Measurements from ENCODE around the gene SCN9A. TPM values are rescaled to one million over a fixed set of nuclear protein-coding genes. Genes with fewer than 3 reads are reported as not detected.

The SCN9A gene
- total RNA-seq, 1 donor from 2014 or later, result 11.2 TPM

DNA sequence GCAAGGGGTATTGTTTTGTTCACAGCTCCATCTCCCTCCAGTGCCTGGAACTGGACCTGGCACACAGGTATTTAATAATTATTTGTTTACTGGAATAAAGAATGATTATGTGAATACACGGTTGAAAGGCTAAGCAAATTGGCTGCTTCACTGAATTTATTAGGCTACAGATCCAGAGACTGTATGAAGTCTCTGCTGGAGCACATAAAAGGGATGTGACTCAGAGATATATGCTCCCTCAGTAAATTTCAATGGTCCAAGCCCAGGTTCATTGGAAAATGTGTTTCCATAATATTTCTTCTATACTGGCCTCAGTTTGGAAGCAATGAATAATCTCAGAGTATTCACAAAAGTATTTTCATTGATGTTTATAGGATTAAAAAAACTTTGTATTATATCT, 126.4 kb downstream of the SCN9A start:
- Mint-ChIP-seq H3K36me3 (ENCODE audit: unreplicated experiment) (no peaks in the 10 kb centered on the region), H3K27ac (ENCODE audit: unreplicated experiment) (no peak overlapping the region), H3K4me3 (ENCODE audit: unreplicated experiment) (no peak overlapping the region), H3K9me3 (ENCODE audit: unreplicated experiment) (peaks cover 1% of the 10 kb centered on the region), H3K27me3 (ENCODE audit: unreplicated experiment) (no peaks in the 10 kb centered on the region), H3K4me1 (ENCODE audit: low read depth, unreplicated experiment) (peaks cover 3% of the 10 kb centered on the region)
- DNase-seq, result no peak
- TF ChIP-seq, protein P1, sequence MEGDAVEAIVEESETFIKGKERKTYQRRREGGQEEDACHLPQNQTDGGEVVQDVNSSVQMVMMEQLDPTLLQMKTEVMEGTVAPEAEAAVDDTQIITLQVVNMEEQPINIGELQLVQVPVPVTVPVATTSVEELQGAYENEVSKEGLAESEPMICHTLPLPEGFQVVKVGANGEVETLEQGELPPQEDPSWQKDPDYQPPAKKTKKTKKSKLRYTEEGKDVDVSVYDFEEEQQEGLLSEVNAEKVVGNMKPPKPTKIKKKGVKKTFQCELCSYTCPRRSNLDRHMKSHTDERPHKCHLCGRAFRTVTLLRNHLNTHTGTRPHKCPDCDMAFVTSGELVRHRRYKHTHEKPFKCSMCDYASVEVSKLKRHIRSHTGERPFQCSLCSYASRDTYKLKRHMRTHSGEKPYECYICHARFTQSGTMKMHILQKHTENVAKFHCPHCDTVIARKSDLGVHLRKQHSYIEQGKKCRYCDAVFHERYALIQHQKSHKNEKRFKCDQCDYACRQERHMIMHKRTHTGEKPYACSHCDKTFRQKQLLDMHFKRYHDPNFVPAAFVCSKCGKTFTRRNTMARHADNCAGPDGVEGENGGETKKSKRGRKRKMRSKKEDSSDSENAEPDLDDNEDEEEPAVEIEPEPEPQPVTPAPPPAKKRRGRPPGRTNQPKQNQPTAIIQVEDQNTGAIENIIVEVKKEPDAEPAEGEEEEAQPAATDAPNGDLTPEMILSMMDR (IDR thresholded peaks at IDR 0.05; ENCODE audit: partially characterized antibody, unreplicated experiment), result no peak

DNA sequence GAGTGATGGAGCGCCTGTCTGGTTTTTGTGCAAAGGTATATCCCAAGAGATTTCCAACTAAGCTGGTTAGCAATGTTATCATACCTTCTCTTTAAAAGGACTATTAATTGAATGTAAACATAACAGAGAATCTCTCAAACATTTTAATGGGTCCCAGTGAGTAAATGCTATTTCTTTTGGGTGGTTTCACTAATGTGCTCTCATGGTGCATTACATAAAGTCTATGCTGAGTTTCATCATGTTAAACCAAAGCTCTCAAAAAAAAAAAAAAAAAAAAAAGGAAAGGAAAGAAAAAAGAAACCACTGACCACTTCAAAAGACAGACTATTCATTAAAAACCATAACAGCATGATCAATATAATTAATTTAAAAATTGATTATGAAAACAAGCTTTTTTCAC, 128.8 kb downstream of the SCN9A start:
- H3K36me3 Mint-ChIP-seq (ENCODE audit: unreplicated experiment), result no peaks in the 10 kb centered on the region
- TF ChIP-seq, protein P1 (IDR thresholded peaks at IDR 0.05; ENCODE audit: partially characterized antibody, unreplicated experiment), result no peak
- H3K27me3 Mint-ChIP-seq (ENCODE audit: unreplicated experiment), result no peaks in the 10 kb centered on the region
- peaks cover 3% of the 10 kb centered on the region for H3K4me1 Mint-ChIP-seq (ENCODE audit: low read depth, unreplicated experiment)
- no peak overlapping the region for H3K27ac Mint-ChIP-seq (ENCODE audit: unreplicated experiment)
- DNase-seq, result no peak
- H3K4me3 Mint-ChIP-seq (ENCODE audit: unreplicated experiment), result no peak overlapping the region
- H3K9me3 Mint-ChIP-seq (ENCODE audit: unreplicated experiment), result peaks cover 1% of the 10 kb centered on the region

DNA sequence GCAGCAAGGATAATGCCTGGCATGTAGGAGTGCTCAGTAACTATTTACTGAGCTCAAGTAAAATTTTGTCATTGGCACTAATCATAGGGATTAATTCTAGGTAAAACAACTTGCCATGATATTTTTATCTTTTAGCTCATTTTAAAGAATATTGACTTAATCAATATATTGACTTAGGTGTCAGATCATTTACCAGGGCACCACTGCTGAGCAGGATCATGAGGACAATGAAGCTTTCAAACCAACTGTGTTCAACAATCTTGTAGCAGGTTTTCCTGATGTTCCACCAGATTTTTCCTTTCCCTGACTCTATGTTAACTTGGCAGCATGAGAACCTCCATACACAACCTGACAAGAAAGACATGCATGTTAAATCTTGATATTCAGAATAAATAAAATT, 133.4 kb downstream of the SCN9A start:
- Mint-ChIP-seq H3K36me3 (ENCODE audit: unreplicated experiment) (no peaks in the 10 kb centered on the region), H3K9me3 (ENCODE audit: unreplicated experiment) (no peaks in the 10 kb centered on the region), H3K4me1 (ENCODE audit: low read depth, unreplicated experiment) (no peaks in the 10 kb centered on the region), H3K4me3 (ENCODE audit: unreplicated experiment) (no peak overlapping the region), H3K27ac (ENCODE audit: unreplicated experiment) (no peak overlapping the region), H3K27me3 (ENCODE audit: unreplicated experiment) (no peaks in the 10 kb centered on the region)
- no peak for DNase-seq
- TF ChIP-seq, protein P1 (IDR thresholded peaks at IDR 0.05; ENCODE audit: partially characterized antibody, unreplicated experiment), result no peak

DNA sequence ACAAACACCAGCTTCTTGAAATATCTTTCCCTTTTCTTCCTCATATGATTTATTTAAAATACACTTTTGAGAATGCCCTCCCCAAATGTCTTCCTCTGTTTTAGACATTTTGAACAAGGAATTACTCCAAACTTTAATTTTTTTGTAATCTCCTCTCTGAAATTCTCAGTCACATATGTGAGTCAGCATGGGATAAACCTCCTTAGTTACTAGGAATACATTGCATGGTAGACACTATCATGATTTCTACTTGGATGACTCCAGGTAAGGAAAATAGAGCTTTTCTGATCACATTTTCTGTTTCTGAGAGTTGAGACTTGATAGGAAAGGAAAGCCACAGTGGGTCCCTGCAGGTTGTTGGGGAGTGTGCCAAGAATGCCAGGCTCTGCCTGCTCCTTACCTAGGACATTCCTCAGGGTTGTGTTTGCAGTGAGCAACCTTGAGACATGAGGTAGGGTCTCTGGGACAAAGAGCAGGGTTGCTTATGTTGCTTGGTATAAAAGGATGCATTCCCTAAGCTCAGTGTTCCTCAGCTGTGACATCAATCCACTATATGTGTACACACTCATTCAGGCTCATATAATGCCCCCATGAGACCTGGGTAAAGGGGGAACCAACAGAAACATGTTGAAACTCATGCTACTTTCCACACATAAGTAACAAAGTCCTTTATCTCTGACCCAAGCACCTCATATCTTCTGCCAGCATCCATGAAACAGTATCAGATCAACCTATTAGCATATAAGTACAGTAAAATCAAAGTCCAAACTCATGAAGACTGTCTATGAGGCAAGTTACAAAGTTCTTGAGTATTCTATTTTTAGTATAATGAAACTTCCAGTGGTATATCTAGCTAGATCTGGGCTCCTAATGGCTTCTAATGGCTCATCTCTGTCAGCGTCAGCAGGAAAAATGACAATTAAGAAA, 135.1 kb downstream of the SCN9A start:
- Mint-ChIP-seq H3K9me3 (ENCODE audit: unreplicated experiment) (no peaks in the 10 kb centered on the region), H3K36me3 (ENCODE audit: unreplicated experiment) (no peaks in the 10 kb centered on the region), H3K4me3 (ENCODE audit: unreplicated experiment) (no peak overlapping the region), H3K4me1 (ENCODE audit: low read depth, unreplicated experiment) (no peaks in the 10 kb centered on the region), H3K27me3 (ENCODE audit: unreplicated experiment) (no peaks in the 10 kb centered on the region), H3K27ac (ENCODE audit: unreplicated experiment) (no peak overlapping the region)
- TF ChIP-seq, protein P1 (IDR thresholded peaks at IDR 0.05; ENCODE audit: partially characterized antibody, unreplicated experiment), result no peak
- no peak for DNase-seq

DNA sequence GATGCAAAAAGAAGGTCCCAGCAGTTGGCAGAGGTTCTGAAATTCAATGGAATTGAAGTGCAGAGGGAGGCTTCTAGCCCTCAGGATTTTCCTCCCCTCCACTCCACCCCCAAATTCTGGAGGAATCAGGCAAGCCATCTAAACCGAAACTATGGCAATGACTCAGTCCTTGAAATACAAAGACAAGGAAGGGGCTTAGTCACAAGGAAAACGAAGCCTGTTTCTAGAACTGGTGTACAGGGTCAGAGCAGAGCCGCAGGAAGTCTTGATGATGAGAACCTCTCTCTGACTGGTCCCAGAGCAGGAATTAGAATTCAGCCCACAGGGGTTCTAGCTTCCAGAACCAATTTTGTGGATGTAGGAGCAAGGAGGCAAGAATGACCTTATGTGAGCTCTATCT, 136.2 kb downstream of the SCN9A start:
- Mint-ChIP-seq H3K4me3 (ENCODE audit: unreplicated experiment) (no peak overlapping the region), H3K36me3 (ENCODE audit: unreplicated experiment) (no peaks in the 10 kb centered on the region), H3K4me1 (ENCODE audit: low read depth, unreplicated experiment) (no peaks in the 10 kb centered on the region), H3K27me3 (ENCODE audit: unreplicated experiment) (no peaks in the 10 kb centered on the region), H3K27ac (ENCODE audit: unreplicated experiment) (no peak overlapping the region), H3K9me3 (ENCODE audit: unreplicated experiment) (no peaks in the 10 kb centered on the region)
- DNase-seq, result no peak
- TF ChIP-seq, protein P1 (IDR thresholded peaks at IDR 0.05; ENCODE audit: partially characterized antibody, unreplicated experiment), result no peak
